A673 (cell line): Measurements from ENCODE around the gene MEX3C.

ENCODE experiments used
- CTCF ChIP-seq: fragments of 300-800, 200-600 bp; sonication (generic); conservative IDR thresholded peaks from 2 replicates; pipeline ENCODE4 v1.5.1; 2017; ENCODE audit warnings: low read depth, mild to moderate bottlenecking, antibody characterized with exemption, low read length, moderate library complexity, mixed read lengths
- EZH2 ChIP-seq: fragments of 200-600 bp; sonication (generic); IDR thresholded peaks from 2 replicates; pipeline ENCODE4 v1.6.1; 2017; ENCODE audit warnings: borderline replicate concordance, low read depth, mild to moderate bottlenecking, mixed read lengths, antibody characterized with exemption, low read length; ENCODE audit not compliant: poor library complexity, severe bottlenecking

DNA sequence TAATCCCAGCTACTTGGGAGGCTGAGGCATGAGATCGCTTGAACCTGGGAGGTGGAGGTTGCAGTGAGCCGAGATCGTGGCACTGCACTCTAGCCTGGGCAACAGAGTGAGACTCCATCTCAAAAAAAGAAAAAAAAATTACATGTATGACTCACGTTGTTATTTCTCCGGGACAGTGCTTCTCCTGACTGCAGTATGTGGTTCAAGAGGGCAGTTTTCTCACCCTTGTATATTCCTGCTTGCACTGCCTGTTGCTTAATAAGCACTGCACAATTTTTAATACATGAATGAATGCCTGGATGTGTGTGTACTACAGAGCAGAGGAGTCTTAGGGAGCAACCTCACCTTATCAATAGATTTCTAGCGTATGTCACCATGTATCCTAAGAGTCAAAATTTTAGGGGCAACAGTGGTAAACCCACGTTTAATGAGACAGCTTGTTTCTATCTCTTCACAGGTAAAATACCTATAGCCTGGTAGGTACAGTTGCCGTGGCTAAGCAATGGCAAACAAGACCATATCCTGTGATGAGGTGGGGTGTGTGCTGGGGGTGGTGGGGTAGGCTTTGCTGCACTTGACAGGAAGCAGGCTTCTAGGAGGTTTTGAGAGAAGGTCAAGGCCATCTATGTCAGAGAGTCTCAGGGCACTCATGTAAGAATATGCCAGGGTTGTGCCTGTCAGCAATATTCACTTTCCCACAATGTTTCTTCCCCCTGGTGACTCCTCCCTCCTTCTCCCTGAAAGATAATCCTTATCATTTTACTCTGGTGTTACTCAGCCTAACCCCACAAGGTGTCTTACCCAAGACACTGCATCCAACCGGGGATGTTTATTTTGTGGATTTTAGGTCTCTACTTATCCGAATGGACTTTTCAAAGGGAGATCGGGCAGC is 36.9 kb upstream of the MEX3C start:
- TF ChIP-seq CTCF (no peak), EZH2 (no peak)
